Stimulated activated naive CD4-positive, alpha-beta T cell treated with Interleukin-2 at 50 U/mL for 16 hours (primary cell): ENCODE measurements around the gene MYH7B.

Experiments used
- DNase-seq: peaks from one replicate; lab custom pipeline; 2025; lab: John Stamatoyannopoulos, UW

MYH7B gene

GRCh38 chr20:34977365-34978091 is 21.9 kb downstream of the MYH7B start:
- no peak for DNase-seq

DNA sequence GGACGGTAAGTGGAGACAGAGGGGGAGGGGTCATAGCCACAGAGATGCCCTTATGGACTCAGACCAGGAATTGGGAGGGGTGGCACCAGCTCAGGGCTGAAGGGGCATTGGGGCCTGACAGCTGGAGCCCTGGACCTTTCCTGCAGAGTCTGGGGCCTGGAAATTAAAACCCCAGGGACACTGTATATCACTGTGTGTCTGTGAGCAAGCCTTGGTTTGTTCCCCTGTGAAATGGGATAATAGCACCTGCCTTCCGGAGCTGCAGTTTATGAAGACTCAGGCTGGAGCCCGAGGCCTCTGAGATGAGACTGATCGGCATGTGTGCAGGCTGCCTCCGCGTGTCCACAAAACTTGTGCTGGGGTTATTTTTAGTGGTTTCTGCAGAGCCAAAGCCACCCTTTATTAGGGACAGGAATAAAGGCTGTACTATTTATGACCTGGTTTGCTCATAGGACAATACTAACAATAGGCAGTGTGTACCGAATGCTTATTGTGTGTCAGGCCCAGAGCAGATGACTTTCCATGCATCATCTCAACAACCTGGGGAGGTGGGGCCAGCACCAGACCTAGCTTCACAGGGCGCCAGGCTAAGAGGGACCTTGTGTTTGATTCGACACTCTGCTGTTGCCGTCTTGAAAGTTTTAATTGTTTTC is 22.6 kb downstream of the MYH7B start:
- no peak for DNase-seq

GRCh38 chr20:34979366-34980153 is 23.9 kb downstream of the MYH7B start:
- DNase-seq: no peak

GRCh38 chr20:34980543-34981233 is 25.0 kb downstream of the MYH7B start:
- no peak for DNase-seq

DNA sequence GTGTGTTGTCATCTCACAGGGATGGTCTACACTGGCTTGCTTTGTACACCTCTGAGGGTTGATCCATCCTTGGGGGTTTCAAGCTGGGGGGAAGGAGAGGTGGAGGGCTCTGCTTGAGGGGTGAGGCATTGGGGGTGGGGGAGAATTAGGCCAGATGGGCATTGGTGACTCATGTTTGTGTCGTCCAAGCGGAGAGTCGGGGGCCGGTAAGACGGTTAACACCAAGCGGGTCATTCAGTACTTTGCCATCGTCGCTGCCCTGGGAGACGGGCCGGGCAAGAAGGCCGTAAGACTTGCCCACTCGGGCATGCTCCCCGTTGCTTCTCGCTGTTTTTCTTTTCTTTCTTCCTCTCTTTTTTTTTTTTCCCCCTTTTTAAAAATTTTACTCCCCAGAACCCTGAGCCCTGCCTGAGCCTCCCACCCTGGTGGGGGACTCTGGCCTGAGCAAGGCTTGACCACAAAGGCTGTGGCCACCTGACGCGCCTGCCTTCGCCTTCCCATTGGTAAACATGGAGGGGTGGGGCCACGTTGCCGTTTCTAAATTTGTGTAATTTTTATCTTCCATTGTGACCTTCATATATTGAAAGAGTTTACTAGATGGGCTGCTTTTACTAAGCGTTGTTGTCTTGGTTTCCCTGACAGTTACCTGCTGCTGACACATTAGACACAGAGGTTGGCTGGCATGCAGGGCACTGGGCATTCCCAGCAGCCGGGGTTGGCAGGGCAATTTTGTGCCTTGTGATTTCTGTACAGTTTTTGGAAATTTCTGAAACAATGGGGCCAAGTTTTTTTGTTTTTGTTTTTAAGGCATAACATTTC is 26.8 kb downstream of the MYH7B start:
- no peak for DNase-seq

GRCh38 chr20:34983089-34983820 is 27.6 kb downstream of the MYH7B start:
- no peak for DNase-seq

DNA sequence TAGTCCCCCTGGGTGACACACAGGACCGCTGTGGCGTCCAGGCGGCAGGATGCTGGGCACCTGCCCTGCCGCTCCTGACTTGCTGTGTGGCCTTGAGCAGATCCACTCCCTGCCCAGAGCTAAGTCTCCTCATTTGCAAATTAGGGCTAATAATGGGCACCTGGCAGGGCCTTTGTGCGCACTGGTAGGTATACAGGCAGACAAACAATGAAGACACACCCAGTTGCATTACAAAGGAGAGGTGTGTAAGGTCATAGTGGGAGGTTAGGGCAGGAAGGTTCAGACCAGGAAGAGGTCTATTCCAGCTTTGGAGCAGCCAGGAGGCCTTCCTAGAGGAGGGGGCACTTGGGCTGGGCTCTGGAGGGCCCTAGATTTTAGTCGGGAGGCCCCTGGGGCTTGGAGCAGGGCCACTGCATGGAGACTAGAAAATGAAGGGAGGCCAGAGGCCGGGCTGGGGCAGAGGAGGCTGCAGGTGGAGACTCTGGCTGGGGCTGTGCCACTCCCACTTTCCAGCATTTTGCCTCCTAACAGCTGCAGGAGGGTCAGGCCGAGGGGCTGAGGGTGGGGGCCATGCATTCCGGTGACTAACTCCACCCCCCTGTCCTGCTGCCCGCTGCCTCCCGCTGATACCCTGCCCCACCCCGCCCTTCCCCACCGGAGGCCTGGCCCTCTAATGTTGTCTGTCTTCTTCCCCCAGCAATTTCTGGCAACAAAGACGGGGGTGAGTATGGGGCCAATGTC is 28.5 kb downstream of the MYH7B start:
- no peak for DNase-seq

- no peak for DNase-seq
Measured at GRCh38 chr20:34984756-34985261, 29.1 kb downstream of the MYH7B start.

DNA sequence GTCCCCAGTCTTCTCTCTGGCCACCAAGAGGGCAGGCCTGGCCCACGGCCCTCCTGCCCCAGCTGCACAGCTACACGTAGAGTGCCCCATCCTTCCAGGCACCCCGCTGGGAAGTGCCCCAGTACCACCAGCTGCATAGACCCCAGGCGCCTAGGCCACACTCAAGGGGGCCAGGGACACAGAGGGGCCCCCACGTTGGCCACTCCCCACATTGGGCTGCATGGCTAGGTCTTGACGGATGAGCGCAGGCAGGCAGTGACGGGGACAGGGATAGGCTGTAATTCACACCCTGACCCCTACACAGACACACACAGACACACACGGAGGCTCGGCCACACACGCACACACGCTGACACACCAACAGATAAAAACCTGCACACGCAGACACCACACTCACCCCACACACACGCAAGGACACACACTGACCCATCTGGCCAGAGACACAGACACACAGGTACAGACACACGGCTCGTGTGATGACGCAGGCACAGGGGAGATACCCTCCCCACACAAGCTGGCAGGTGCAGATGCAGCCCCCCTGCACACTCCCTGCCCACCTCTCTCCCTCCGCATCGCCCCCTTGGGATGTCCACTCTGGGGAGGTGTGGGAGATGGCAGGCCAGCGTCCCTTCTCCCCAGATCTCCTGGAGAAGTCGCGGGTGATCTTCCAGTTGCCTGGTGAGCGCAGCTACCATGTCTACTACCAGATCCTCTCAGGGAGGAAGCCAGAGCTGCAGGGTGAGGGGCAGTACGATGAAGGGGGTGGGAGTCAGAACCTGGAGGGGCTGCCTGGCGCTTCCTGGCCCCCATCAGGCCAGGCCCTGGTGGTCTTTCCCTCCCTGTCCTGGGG is 30.0 kb downstream of the MYH7B start:
- no peak for DNase-seq

- no peak for DNase-seq
Measured at GRCh38 chr20:34986311-34987287, 30.9 kb downstream of the MYH7B start.

DNA sequence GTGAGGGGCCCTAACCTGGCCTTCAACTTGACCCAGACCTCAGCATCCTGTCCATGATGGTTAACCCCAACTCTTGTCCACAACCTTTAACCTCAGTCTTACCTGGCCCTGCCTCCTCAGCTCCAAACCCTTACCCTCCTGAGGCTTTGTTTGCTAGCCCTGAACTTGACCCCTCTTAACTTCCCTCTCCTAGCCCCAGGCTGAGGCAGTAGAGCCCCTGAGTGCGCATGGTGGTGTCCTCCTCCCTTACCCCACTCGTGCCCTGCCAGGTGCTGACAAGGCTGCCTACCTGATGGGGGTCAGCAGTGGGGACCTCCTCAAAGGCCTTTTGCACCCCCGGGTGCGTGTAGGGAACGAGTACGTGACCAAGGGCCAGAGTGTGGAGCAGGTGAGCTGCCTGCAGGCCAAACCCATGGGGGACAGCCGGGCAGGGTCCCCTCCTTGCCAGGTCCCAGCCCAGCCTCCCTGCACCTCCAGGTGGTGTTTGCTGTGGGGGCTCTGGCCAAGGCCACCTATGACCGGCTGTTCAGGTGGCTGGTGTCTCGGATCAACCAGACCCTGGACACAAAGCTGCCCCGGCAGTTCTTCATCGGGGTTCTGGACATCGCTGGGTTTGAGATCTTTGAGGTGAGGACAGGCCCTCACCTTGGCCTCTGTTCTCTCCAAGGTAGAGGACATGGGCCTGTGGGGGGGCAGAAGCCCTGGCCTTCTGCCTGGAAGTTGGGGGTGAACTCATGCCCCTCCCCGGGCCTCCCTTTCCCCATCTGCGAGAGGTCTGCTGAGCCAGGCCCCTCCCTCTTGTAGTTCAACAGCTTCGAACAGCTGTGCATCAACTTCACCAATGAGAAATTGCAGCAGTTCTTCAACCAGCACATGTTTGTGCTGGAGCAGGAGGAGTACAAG is 31.9 kb downstream of the MYH7B start:
- DNase-seq: no peak

GRCh38 chr20:34988191-34988540 is 32.5 kb downstream of the MYH7B start:
- DNase-seq: no peak

GRCh38 chr20:34989118-34989517 is 33.5 kb downstream of the MYH7B start:
- DNase-seq: no peak

GRCh38 chr20:34989670-34990069 is 34.0 kb downstream of the MYH7B start:
- no peak for DNase-seq

DNA sequence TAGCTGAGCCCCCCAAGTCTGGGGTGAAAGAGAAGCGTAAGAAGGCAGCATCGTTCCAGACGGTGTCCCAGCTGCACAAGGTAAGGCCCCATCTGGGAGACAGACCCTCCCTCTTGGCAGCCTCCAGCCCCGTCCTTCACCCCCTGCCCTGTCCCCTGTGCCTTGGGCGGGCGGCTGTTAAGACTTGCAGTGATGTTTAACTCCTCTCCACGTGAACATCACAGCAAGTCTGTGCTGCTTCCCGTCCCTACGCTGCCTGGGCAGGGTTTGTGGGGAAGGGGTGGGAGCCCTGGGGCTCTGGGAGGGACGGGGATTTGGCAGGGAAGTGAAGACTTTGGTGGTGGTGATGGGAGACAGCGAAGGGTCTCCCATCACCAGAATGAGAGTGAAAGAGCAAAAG is 34.6 kb downstream of the MYH7B start:
- DNase-seq: no peak

DNA sequence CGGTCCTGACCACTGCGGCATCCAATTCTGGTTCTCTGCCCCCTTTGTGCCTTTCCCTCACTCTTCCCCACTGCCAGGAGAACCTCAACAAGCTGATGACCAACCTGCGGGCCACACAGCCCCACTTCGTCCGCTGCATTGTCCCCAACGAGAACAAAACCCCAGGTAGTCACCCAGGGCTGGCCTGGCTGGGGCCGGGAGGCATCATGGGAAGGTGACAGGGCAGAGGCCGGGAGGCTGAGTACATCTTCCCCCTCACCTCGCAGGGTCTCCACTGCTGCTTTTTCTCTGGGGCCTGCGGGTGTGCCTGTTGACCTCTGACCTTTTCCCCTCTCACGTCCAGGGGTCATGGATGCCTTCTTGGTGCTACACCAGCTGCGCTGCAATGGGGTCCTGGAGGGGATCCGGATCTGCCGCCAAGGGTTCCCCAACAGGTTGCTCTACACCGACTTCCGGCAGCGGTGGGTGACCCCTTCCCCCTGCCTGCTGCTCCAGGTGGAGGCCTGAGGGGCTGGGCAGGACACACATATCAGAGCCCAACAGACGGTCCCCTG is 35.1 kb downstream of the MYH7B start:
- DNase-seq: no peak
